Subcutaneous adipose tissue (tissue), 4 donors: ENCODE measurements around the gene TSEN54. TPM values are rescaled to one million over a fixed set of nuclear protein-coding genes. Genes with fewer than 3 reads are reported as not detected.

Experiments used
- total RNA-seq, 4 donors: library from RNA; depleted of rRNA; stranded (reverse); fragments of >200 nt; gene quantifications; one replicate each; pipeline ENCODE4 v1.1.0, GENCODE V29; 2016
- TF ChIP-seq, protein P1 (sequence below): fragments of 450-650 bp; IDR thresholded peaks from one replicate; pipeline ENCODE4 v1.5.1; 2016; ENCODE audit warnings: low read depth, mild to moderate bottlenecking, control low read depth, antibody characterized with exemption, moderate library complexity

Gene TSEN54
- 10 to 100 TPM in 3 of 4 donors, 1 to 10 TPM in 1; 9.5 to 23.8 (median 17.3) TPM for total RNA-seq

DNA sequence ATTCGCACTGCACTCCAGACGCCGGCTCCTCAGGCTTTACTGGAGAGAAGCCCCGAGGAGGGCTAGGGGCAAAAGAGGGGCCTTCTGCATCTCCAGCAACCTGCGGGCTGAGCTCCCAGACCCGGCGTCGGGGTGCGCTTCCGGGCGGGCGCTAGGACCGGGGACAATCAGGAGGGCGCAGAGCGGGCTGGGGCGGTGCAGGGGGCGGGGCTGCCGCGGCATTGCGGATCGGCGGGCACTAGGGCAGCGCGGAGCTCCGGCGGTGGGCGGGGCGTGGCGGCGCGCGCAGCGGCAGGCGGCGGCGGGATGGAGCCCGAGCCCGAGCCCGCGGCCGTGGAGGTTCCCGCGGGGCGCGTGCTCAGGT is at the start of gene TSEN54:
TSS of gene TSEN54 (plus strand) at position 274 of the 364 bp plus-strand sequence. CDS start at position 307, 33 bp downstream.
- TF ChIP-seq, protein P1, sequence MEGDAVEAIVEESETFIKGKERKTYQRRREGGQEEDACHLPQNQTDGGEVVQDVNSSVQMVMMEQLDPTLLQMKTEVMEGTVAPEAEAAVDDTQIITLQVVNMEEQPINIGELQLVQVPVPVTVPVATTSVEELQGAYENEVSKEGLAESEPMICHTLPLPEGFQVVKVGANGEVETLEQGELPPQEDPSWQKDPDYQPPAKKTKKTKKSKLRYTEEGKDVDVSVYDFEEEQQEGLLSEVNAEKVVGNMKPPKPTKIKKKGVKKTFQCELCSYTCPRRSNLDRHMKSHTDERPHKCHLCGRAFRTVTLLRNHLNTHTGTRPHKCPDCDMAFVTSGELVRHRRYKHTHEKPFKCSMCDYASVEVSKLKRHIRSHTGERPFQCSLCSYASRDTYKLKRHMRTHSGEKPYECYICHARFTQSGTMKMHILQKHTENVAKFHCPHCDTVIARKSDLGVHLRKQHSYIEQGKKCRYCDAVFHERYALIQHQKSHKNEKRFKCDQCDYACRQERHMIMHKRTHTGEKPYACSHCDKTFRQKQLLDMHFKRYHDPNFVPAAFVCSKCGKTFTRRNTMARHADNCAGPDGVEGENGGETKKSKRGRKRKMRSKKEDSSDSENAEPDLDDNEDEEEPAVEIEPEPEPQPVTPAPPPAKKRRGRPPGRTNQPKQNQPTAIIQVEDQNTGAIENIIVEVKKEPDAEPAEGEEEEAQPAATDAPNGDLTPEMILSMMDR, result no peak

DNA sequence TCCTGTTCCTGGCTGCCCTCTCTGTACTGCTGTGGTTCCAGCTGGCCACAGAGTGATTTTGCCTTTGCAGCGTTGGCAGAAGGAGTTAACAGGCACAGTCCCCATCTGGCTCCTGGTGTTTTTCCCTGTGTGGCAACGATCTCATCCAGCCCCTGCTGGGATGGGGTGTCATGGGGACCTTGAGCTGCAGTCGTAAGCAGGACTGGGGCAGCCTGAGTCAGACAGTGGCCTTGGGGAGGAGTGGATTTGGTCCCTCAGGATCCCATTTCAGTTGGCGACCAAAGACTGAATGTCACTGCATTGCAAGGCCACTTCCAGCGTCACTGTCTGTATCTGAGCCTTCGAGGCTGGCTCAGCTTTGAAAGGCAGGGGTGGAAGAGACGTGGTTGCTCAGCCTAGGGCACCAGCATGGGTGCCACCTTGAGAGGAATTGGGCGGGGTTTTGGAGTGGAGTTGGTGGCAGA is 48.0 kb upstream of the TSEN54 start:
- TF ChIP-seq, protein P1, result no peak

DNA sequence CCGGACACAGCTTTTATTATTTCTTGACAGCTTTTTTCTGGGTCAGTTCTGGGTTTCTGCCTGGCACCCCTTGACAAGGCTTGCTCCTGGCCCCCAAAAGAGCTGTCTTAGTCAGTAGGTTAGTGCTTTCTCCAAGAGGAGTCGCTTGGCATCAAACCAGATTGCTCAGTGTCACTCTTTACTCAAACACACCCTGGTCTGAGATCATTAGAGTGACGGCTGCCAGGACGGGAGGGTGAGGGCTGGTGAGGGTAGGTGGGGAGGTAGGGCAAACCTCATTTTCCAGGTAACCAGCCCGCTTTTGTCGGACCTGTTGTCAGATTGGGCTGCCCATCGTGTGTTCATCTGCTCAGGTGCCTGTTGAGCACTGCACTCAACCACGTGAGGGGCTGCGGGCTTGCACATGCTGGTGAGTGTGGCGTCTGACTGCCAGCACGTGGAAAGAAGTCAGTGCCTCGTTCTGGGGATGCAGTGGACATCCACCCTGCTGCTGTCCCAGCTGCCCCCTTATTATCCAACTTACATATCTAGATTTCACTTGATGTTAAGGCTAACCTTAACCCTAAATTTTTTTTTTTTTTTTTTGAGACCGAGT is 47.5 kb upstream of the TSEN54 start:
- TF ChIP-seq, protein P1, result no peak

DNA sequence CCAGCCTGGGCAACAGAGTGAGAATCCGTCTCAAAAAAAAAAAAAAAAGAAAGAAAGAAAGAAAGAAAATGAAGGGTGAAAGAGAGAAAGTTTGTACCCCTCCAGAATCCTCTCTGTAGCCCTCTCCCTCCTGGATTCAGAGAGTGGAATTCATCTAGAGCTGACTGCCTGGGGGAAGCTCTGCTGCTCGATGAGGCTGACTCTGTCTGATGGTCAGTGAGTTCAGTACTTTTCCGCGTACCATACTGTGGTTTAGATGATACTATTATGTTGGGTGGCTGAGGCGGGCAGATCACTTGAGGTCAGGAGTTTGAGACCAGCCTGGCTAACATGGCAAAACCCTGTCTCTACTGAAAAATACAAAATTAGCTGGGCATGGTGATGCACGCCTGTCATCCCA is 45.1 kb upstream of the TSEN54 start:
- TF ChIP-seq, protein P1, result no peak

DNA sequence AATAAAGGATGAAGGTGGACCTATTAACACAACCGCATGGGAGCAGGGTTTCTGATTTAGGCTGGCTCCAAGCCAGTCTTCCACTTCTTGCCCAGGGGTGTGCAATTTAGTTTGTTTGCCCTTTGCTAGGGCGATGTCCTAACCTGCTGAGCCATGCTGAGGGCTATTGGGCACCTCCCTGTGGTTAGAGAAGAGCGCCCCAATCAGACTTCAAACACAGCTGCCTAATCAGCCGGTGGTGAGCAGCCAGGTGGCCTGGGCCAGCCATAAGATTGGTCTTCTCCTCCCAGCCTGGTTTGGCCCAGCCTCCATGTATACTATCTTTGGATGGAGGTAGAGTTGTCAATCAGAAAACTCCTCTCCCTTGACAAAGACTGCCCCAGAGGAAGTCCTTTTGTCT is 44.2 kb upstream of the TSEN54 start:
- TF ChIP-seq, protein P1, result no peak

DNA sequence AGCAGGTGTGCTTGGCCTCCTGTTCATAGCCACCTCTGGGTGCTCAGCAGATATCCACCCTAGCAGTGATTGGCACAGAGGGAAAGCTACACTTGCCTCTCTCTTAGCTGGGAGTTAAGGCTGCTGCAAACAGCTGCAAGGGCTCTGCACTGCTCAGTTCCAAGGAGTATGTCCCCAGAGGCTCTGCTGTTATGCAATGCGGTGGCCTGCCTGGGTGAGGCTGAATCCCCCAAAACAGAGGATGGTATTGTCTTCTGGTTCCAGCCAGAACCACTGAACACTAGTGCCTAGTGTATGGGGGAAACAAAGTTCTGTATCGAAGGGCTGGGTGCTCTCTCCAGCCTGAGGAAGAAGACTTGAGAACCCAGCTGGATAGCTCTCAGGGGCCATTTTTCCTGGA is 43.1 kb upstream of the TSEN54 start:
- TF ChIP-seq, protein P1, result no peak

DNA sequence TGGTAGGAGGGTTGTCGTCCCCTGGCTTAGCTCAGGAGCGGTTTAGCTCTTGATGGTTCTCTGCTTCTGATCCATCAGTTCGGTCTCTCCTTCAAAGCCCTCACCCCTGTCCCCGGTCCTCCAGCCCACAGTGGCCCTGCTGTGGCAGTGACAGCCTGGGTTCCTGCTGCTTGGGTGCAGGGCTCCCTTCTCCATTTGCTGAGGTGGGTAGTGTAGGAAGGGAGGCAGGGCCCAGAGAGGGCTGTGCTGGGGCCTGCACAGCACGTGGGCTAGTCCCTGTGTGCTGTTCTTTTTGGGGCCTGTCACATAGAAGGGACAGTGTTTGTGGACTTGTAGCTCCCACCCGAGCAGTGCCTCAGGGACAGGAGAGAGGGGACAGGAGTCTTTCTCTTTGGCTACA is 41.6 kb upstream of the TSEN54 start:
- TF ChIP-seq, protein P1, result no peak
